GM18909 (cell line): ENCODE measurements around the gene SERTAD2.

ENCODE experiments used
- ATAC-seq: cut with Tn5 transposase; IDR thresholded peaks from one replicate; pipeline ENCODE4 v1.9.1; 2021; ENCODE audit warnings: mild to moderate bottlenecking; ENCODE audit not compliant: unreplicated experiment, poor library complexity

Gene SERTAD2

DNA sequence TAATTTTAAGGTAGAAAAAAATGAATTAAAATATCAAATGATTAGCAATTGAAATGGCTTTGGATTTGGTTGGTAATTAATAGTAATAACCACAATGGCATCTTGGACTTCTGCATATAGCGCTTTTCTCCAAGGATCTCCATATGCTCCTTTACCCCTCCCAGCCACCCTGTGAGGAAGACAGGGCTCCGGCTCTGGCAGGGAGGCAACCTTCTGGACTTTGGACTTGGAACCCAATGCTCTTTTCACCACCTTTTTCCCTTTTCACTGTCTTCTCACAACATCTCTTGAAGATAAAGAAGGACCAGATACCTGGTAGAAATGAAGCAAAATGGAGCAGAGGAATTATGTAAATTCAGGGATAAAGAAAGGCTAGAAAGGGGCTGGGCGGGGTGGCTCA is 23.8 kb upstream of the SERTAD2 start:
- no peak for ATAC-seq

DNA sequence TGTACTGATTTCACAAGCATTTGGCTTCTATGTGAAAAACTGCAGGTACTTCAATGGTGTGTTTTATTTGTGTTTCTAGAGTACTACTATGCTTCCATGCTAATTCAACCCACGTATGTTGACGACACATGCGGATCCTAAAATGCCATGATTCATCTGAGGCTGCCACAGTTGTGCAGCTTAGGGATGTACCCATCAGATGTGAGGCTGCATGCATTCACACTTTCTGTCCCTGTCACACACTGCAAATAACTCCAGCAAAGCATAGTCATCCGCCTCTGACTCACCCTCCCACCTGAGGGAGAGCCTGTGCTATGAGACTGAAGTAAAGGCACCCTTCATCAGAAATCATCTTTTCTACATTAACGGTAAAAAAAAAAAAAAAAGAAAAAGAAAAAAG is 22.1 kb upstream of the SERTAD2 start:
- no peak for ATAC-seq

- ATAC-seq, result no peak
Measured at GRCh38 chr2:64672708-64673107, 19.0 kb upstream of the SERTAD2 start.

DNA sequence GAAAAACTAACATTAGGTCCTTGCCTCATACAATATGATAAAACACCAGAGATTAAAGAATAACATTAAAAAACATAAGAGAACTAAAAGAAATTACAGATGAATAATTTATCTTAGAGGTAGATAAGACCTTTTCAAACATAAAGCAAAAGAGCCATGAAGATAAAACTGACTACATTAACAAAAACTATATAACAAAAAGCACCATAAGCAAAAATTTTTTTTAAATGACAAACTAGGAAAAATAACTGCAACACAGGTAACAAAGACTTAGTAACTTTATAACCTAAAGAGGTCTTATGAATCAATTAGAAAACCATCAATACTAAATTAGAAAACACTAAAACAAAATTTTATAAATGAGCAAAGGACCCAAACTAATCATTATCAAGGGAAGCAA is 16.3 kb upstream of the SERTAD2 start:
- ATAC-seq, result no peak

GRCh38 chr2:64669288-64669687 is 15.6 kb upstream of the SERTAD2 start:
- no peak for ATAC-seq

GRCh38 chr2:64668542-64668941 is 14.8 kb upstream of the SERTAD2 start:
- no peak for ATAC-seq

DNA sequence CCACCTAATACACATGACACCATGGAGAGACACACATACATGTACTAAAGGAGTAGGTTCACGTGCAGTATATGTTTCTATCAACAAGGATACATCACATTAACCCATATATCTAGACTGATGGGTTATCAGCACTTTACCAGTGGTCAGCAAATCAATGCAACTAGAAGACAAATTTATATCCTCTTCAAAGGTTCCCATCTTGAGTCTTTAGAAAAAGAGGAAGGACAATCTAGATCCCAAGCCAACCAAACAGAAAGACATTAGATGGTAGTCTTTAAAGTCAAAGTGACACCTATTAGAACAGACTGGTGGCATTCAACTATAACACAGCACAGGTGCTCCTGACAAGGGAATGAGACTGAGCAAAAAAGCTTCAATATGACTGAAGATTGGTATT is 13.8 kb upstream of the SERTAD2 start:
- no peak for ATAC-seq

DNA sequence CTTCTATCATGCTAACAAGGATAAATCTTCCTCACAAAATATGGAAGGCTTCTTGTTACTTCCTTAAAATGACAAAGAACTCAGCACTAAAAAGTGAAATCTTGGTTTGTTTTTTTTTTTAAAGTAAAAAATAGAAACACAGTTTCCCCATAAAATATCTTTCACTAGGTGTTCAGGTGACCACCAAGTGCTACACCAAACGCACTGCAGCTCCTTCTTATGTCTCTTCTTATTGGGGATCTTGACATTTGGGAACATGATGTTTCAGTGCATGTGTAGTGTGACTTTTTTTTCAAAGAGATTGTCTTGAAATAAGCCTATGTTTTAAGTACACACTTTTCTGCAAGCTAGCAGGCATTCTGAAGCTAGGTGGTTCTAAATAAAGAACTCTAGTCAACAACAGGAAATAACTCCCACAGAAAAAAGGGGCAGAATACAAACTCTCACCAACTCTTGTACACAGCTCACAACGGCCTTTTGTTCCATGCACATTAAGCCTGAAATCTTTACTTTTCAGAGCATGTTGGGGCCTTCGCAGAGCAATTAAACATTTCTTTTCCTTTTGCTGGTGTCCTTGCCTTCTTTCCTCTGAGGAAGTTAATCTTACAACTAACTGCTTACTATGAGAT is 13.2 kb upstream of the SERTAD2 start:
- peak; percentile 76 for ATAC-seq

DNA sequence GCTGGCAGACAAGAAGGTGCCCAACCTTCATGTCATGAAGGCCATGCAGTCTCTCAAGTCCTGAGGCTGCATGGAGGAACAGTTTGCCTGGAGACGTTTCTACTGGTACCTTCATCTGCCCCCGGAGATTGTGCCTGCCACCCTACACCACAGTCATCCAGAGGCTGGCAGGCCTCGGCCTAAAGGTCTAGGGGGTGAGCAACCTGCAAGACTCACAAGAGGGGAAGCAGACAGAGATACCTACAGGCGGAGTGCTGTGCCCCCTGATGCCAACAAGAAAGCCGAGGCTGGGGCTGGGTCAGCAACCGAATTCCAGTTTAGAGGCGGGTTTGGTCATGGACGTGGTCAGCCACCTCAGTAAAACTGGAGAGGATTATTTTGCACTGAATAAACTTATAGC is 12.0 kb upstream of the SERTAD2 start:
- ATAC-seq, result no peak

- ATAC-seq, result no peak
Measured at GRCh38 chr2:64663402-64663801, 9.7 kb upstream of the SERTAD2 start.

- ATAC-seq, result no peak
Measured at GRCh38 chr2:64661741-64662169, 8.0 kb upstream of the SERTAD2 start.

DNA sequence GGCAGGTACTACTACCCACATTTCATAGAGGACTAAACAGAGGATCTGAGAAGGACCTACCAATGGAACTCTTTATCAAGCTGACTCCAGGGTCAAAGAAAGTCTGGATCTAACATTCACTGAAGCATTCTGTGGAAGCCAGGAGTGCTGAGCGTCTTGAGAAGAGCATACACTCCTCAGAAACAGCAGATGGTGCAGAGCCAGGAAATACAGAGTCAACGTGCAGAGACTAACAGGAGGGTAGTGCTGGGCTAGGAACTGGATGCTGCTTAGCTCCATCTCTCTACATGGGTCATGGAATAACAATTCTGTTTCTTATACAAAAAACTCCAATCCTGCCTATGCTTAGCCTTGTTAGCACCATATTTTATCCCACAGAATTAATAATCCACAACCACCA is 5.5 kb upstream of the SERTAD2 start:
- ATAC-seq, result no peak

DNA sequence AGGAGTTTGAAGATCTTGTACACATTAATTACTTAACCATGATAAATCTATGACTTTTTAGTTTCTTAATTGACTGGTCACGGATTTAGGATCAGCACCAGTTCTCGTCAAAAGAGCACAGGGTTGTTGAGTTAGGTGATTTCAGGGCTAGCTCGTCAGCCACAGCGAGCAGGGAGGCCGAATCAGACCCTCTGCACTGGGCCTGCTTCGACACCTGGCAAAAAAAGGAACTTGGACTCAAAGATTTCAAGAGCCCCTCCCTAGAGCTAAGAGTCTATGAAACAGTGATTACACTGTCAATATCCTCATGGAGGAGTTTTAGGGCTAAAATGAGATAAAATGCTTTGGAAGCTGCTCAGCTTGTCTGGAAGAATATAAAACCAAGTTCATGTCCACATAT is 4.6 kb upstream of the SERTAD2 start:
- ATAC-seq, result no peak

DNA sequence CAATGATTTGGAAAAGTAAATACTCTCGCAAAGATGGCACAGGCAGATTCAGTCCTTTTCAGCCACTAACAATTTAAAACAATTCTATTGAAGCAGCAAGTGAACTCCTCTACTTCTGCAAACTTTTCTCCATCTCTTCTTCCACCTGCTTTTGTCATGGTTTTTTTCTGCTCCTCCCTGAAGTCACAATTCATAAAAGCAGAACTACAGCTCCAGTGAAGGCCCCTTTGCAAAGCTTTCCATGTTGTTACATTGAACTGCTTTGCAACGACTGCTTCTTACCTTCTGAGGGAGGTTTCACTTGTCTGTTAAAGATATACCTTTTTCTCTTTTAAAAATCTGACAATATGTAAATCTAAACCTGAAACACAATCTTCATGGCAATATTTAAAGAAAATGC is 3.7 kb upstream of the SERTAD2 start:
- no peak for ATAC-seq

DNA sequence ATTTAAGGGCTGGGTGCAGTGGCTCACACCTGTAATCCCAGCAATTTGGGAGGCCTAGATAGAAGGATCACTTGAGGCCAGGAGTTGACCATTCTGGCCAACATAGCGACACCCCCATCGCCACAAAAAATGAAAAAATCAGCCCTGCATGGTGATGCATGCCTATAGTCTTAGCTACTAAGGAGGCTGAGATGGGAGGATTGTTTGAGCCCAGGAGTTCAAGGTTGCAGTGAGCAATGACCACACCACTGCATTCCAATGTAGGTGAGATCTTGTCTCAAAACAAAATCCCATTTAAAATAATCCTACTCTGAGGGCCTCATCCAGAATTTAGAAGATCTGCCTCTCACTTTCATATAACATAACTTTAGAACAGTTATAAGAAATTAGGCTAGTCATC is 2.7 kb upstream of the SERTAD2 start:
- no peak for ATAC-seq

GRCh38 chr2:64655873-64656272 is 2.2 kb upstream of the SERTAD2 start:
- ATAC-seq, result no peak

GRCh38 chr2:64655018-64655664 is 1.4 kb upstream of the SERTAD2 start:
- ATAC-seq, result no peak

- ATAC-seq, result peak; percentile 5
Measured at GRCh38 chr2:64654063-64654811, 524 bp upstream of the SERTAD2 start.

- no peak for ATAC-seq
Measured at GRCh38 chr2:64652231-64653108, 1.2 kb downstream of the SERTAD2 start.

GRCh38 chr2:64651590-64651989 is 2.1 kb downstream of the SERTAD2 start:
- ATAC-seq, result no peak
